GM12891 (cell line): ENCODE data around the gene ANO10.

Experiments
- POLR2A ChIP-seq: IDR thresholded peaks from 2 replicates; pipeline ENCODE4 v1.6.1; 2011; ENCODE audit warnings: low read depth, low read length, control low read depth
- POLR2AphosphoS5 ChIP-seq: IDR thresholded peaks from 2 replicates; pipeline ENCODE4 v1.6.1; 2011; ENCODE audit warnings: low read depth, low read length, control low read depth
- POU2F2 ChIP-seq: IDR thresholded peaks from 2 replicates; pipeline ENCODE4 v1.6.1; 2011; ENCODE audit warnings: low read depth, mild to moderate bottlenecking, control low read depth, low read length, moderate library complexity
- SPI1 ChIP-seq: IDR thresholded peaks from 2 replicates; pipeline ENCODE4 v1.6.1; 2011; ENCODE audit warnings: low read depth, low read length, control low read depth
- TAF1 ChIP-seq: IDR thresholded peaks from 2 replicates; pipeline ENCODE4 v1.6.1; 2011; ENCODE audit warnings: low read depth, low read length, control low read depth

DNA sequence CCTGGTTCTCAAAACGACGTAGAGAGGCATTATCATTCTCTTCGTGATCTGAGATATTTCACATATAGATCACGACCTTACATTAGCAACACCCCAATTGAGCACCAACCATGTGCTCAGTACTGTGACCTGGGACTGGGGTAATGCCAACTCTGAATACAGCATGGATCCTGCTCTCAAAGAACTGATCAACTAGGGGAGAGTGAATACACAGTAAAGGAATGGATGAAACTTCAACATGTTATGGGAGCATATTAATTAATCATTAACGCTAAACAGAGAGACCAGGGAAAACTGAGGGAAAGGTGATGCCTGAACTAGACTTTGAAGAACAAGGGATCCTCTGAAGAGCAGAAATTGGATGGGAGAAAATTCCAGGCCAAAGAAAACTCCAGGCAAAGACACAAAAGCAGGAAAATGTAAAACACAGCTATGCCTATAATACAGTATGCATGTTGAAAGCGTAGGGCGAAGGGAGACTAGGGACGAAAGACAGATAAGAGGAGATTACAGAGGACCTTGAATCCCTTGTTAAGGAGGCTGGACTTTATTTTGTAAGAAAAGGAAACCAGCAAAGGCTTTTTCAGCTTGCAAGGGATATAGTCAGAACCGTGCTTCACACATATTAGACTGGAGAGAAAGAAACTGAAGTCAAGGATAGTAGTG is 105.7 kb downstream of the ANO10 start:
- TF ChIP-seq POLR2AphosphoS5 = no peak
- TF ChIP-seq POLR2A = no peak
- TF ChIP-seq TAF1 = no peak
- no peak for TF ChIP-seq POU2F2
- TF ChIP-seq SPI1 = no peak
